A673 (cell line): Measurements from ENCODE around the gene RAP1GDS1. TPM values are rescaled to one million over a fixed set of nuclear protein-coding genes. Genes with fewer than 3 reads are reported as not detected.
"Not testable (repeated sequence)": the region's sequence is repeated elsewhere in the genome, so short reads cannot be mapped to it uniquely, and the experiment has no call there.

ENCODE experiments used
- BruUV-seq: library from RNA; stranded (reverse); fragments of 400-500 nt; replicated peaks from 2 replicates; lab custom pipeline; 2021; lab: Mats Ljungman, UMichigan
- CTCF ChIA-PET: fragments of 300-600 bp; sonication (Branson Sonifier 250); formaldehyde crosslinking; loops from one replicate; lab custom pipeline; 2022; ENCODE audit warnings: antibody characterized with exemption; lab: Charles Lee
- POLR2A ChIA-PET: fragments of 300-600 bp; sonication (Branson Sonifier 250); formaldehyde crosslinking; loops from one replicate; lab custom pipeline; 2022; ENCODE audit warnings: antibody characterized with exemption; ENCODE audit not compliant: low non-redundant PET; lab: Charles Lee
- DNase-seq: peaks from one replicate; pipeline ENCODE4 v3.0.0-alpha.2; 2015; ENCODE audit warnings: low spot score
- H3K27ac ChIP-seq: fragments of 200-600 bp; sonication (generic); 2 replicates; pipeline ENCODE4 v1.5.1; 2016; ENCODE audit warnings: mixed run types, low read depth, mild to moderate bottlenecking, mixed read lengths, antibody characterized with exemption, low read length; ENCODE audit not compliant: poor library complexity, severe bottlenecking
- H3K27me3 ChIP-seq: fragments of 200-600 bp; sonication (generic); replicated peaks from 2 replicates; pipeline ENCODE4 v1.6.1; 2017; ENCODE audit warnings: mixed run types, low read depth, mild to moderate bottlenecking, mixed read lengths, antibody characterized with exemption, low read length; ENCODE audit not compliant: insufficient read depth, poor library complexity
- H3K36me3 ChIP-seq: fragments of 200-600 bp; sonication (generic); 2 replicates; pipeline ENCODE4 v1.6.1; 2016; ENCODE audit warnings: mixed run types, mild to moderate bottlenecking, mixed read lengths, antibody characterized with exemption, low read length; ENCODE audit not compliant: insufficient read depth, poor library complexity, severe bottlenecking
- H3K4me1 ChIP-seq: fragments of 200-600 bp; sonication (generic); 2 replicates; pipeline ENCODE4 v1.6.1; 2017; ENCODE audit warnings: mixed run types, mild to moderate bottlenecking, mixed read lengths, antibody characterized with exemption, low read length; ENCODE audit not compliant: insufficient read depth, poor library complexity, severe bottlenecking
- H3K4me3 ChIP-seq: fragments of 200-600 bp; sonication (generic); 2 replicates; pipeline ENCODE4 v1.5.1; 2016; ENCODE audit warnings: low read depth, mixed run types, mild to moderate bottlenecking, mixed read lengths, low read length; ENCODE audit not compliant: poor library complexity, severe bottlenecking
- H3K9me3 ChIP-seq: fragments of 200-600 bp; sonication (generic); 2 replicates; pipeline ENCODE4 v1.6.1; 2016; ENCODE audit warnings: mixed run types, low read depth, mild to moderate bottlenecking, mixed read lengths, antibody characterized with exemption, low read length; ENCODE audit not compliant: poor library complexity, severe bottlenecking
- CTCF ChIP-seq: fragments of 300-800, 200-600 bp; sonication (generic); conservative IDR thresholded peaks from 2 replicates; pipeline ENCODE4 v1.5.1; 2017; ENCODE audit warnings: low read depth, mild to moderate bottlenecking, antibody characterized with exemption, low read length, moderate library complexity, mixed read lengths
- EZH2 ChIP-seq: fragments of 200-600 bp; sonication (generic); IDR thresholded peaks from 2 replicates; pipeline ENCODE4 v1.6.1; 2017; ENCODE audit warnings: borderline replicate concordance, low read depth, mild to moderate bottlenecking, mixed read lengths, antibody characterized with exemption, low read length; ENCODE audit not compliant: poor library complexity, severe bottlenecking
- intact Hi-C: fragments of 100-400 bp; cut with micrococcal nuclease; formaldehyde crosslinking; loops from one replicate; pipeline ENCODE4 v1.10.0; 2022; ENCODE audit not compliant: unreplicated experiment
- total RNA-seq: library from RNA; stranded (reverse); gene quantifications from 2 replicates; pipeline ENCODE4 v1.2.3, GENCODE V29; 2021

Gene RAP1GDS1
- total RNA-seq, 1 experiment from 2014 or later, result 44.5 TPM

DNA sequence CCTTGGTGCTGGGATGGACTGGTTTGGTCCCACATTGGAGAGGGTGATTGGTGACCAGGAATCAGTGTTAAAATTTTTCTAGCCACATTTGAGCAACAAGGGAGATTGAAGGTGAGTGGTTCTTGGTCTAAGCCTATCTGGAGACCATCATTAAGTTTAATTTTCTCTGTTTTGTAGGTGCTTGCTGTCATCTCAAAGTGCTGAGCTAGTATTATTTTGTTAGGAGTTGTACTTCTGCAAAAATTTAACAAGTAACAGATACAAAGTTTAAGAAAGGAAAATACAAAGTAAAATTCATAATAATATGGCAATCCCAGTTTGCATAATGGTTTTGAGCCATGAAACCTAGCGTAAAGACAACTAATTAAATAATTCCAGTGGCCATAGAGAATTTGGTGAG lies 66.5 kb downstream of the RAP1GDS1 start:
- Histone ChIP-seq H3K4me1 (no peaks in the 10 kb centered on the region), H3K36me3 (no peaks in the 10 kb centered on the region), H3K27me3 (no peaks in the 10 kb centered on the region), H3K27ac (no peak overlapping the region), H3K4me3 (no peak overlapping the region), H3K9me3 (peaks cover 8% of the 10 kb centered on the region)
- TF ChIP-seq CTCF, result no peak
- TF ChIP-seq EZH2, result no peak
- POLR2A ChIA-PET, result no interaction called here
- intact Hi-C loops, result no loop called here
- BruUV-seq, result no TSS peak
- DNase-seq, result no peak
- CTCF ChIA-PET, result no interaction called here

GRCh38 chr4:98329879-98330640 lies 68.9 kb downstream of the RAP1GDS1 start:
- H3K4me3 ChIP-seq, CTCF ChIA-PET, DNase-seq, H3K36me3 ChIP-seq, intact Hi-C loops, H3K4me1 ChIP-seq, BruUV-seq, H3K27me3 ChIP-seq, POLR2A ChIA-PET, H3K27ac ChIP-seq: not testable (repeated sequence)
- H3K9me3 ChIP-seq, result peaks cover 23% of the 10 kb centered on the region

- Histone ChIP-seq H3K9me3 (peaks cover 23% of the 10 kb centered on the region), H3K4me3 (no peak overlapping the region), H3K27me3 (no peaks in the 10 kb centered on the region), H3K4me1 (no peaks in the 10 kb centered on the region), H3K27ac (no peak overlapping the region), H3K36me3 (no peaks in the 10 kb centered on the region)
- POLR2A ChIA-PET, result no interaction called here
- no peak for DNase-seq
- CTCF ChIA-PET, result no interaction called here
- intact Hi-C loops, result no loop called here
- BruUV-seq, result no TSS peak
- TF ChIP-seq CTCF (no peak), EZH2 (no peak)
These were observed 70.8 kb downstream of the RAP1GDS1 start for GRCh38 chr4:98332017-98332416.

GRCh38 chr4:98334461-98334860 lies 73.3 kb downstream of the RAP1GDS1 start:
- H3K9me3 ChIP-seq, result peaks cover 23% of the 10 kb centered on the region
- DNase-seq, result no peak
- no peak overlapping the region for H3K27ac ChIP-seq
- H3K4me3 ChIP-seq, result no peak overlapping the region
- intact Hi-C loops, result no loop called here
- ChIA-PET POLR2A (no interaction called here), CTCF (no interaction called here)
- H3K4me1 ChIP-seq, result no peaks in the 10 kb centered on the region
- no peaks in the 10 kb centered on the region for H3K36me3 ChIP-seq
- TF ChIP-seq CTCF (no peak), EZH2 (no peak)
- H3K27me3 ChIP-seq, result no peaks in the 10 kb centered on the region
- no TSS peak for BruUV-seq
